Ramos (cell line): ENCODE data around the gene SLC40A1.

Experiments used
- in situ Hi-C: fragments of 300-500 bp; cut with MboI; formaldehyde crosslinking; loops from one replicate; pipeline ENCODE4 v1.14.3; 2022; ENCODE audit warnings: low sequenced_read_pairs; ENCODE audit not compliant: unreplicated experiment

The SLC40A1 gene

GRCh38 chr2:189601043-189601442, 20.5 kb upstream of the SLC40A1 start:
- in situ Hi-C loops, result no loop called here

GRCh38 chr2:189599245-189599644, 18.7 kb upstream of the SLC40A1 start:
- in situ Hi-C loops, result no loop called here

- in situ Hi-C loops, result no loop called here
Observed at GRCh38 chr2:189595417-189595816, 14.8 kb upstream of the SLC40A1 start.

- in situ Hi-C loops, result no loop called here
Observed at GRCh38 chr2:189594305-189594704, 13.7 kb upstream of the SLC40A1 start.

- in situ Hi-C loops, result no loop called here
Observed at GRCh38 chr2:189593115-189593514, 12.5 kb upstream of the SLC40A1 start.

GRCh38 chr2:189592353-189592984, 11.9 kb upstream of the SLC40A1 start:
- in situ Hi-C loops, result no loop called here

GRCh38 chr2:189587780-189588179, 7.2 kb upstream of the SLC40A1 start:
- in situ Hi-C loops, result no loop called here

- in situ Hi-C loops, result no loop called here
Observed at GRCh38 chr2:189585226-189585756, 4.7 kb upstream of the SLC40A1 start.

GRCh38 chr2:189584686-189585085, 4.1 kb upstream of the SLC40A1 start:
- in situ Hi-C loops, result no loop called here

- in situ Hi-C loops, result no loop called here
Observed at GRCh38 chr2:189583227-189584198, 2.9 kb upstream of the SLC40A1 start.

GRCh38 chr2:189582809-189583192, 2.2 kb upstream of the SLC40A1 start:
- in situ Hi-C loops, result no loop called here

- in situ Hi-C loops, result no loop called here
Observed at GRCh38 chr2:189582140-189582808, 1.7 kb upstream of the SLC40A1 start.

GRCh38 chr2:189581354-189582139, 961 bp upstream of the SLC40A1 start:
- in situ Hi-C loops, result no loop called here

GRCh38 chr2:189580241-189580651, 340 bp downstream of the SLC40A1 start:
- in situ Hi-C loops, result no loop called here

GRCh38 chr2:189579585-189580186, 900 bp downstream of the SLC40A1 start:
- in situ Hi-C loops, result no loop called here

- in situ Hi-C loops, result no loop called here
Observed at GRCh38 chr2:189578272-189578950, 2.2 kb downstream of the SLC40A1 start.

GRCh38 chr2:189577121-189577520, 3.5 kb downstream of the SLC40A1 start:
- in situ Hi-C loops, result no loop called here

GRCh38 chr2:189576396-189576795, 4.2 kb downstream of the SLC40A1 start:
- in situ Hi-C loops, result no loop called here
